WTC11 (cell line): Measurements from ENCODE around the gene ZPBP.

Experiments
- CTCF ChIP-seq: fragments of 200-600 bp; IDR thresholded peaks from 2 replicates; pipeline ENCODE4 v1.8.0; 2022; ENCODE audit warnings: antibody characterized with exemption
- E2F1 ChIP-seq: sonication (generic); formaldehyde crosslinking; IDR thresholded peaks from 2 replicates; pipeline ENCODE4 v1.8.0; 2022; ENCODE audit warnings: mild to moderate bottlenecking, missing genetic modification reagents
- E2F5 ChIP-seq: sonication (generic); formaldehyde crosslinking; IDR thresholded peaks from 2 replicates; pipeline ENCODE4 v1.8.1; 2022; ENCODE audit warnings: mild to moderate bottlenecking, moderate library complexity, missing genetic modification reagents
- ESRRA ChIP-seq: sonication (generic); formaldehyde crosslinking; IDR thresholded peaks from 2 replicates; pipeline ENCODE4 v1.8.1; 2022; ENCODE audit warnings: mild to moderate bottlenecking, missing genetic modification reagents, borderline replicate concordance
- IRF1 ChIP-seq: sonication (generic); formaldehyde crosslinking; IDR thresholded peaks from 2 replicates; pipeline ENCODE4 v1.8.0; 2023; ENCODE audit warnings: missing genetic modification reagents
- MAX ChIP-seq: sonication (generic); formaldehyde crosslinking; IDR thresholded peaks from 2 replicates; pipeline ENCODE4 v1.8.0; 2022; ENCODE audit warnings: mild to moderate bottlenecking, missing genetic modification reagents
- NFE2L1 ChIP-seq: sonication (generic); formaldehyde crosslinking; IDR thresholded peaks from 2 replicates; pipeline ENCODE4 v1.8.1; 2023; ENCODE audit warnings: missing genetic modification reagents
- PREB ChIP-seq: sonication (generic); formaldehyde crosslinking; IDR thresholded peaks from 2 replicates; pipeline ENCODE4 v1.8.1; 2022; ENCODE audit warnings: mild to moderate bottlenecking, missing genetic modification reagents, moderate library complexity, borderline replicate concordance
- RORB ChIP-seq: fragments of 250-450 bp; sonication (Bioruptor Pico); IDR thresholded peaks from 2 replicates; pipeline ENCODE4 v1.9.0; 2021; ENCODE audit warnings: mild to moderate bottlenecking
- SP1 ChIP-seq: sonication (generic); formaldehyde crosslinking; conservative IDR thresholded peaks from 2 replicates; pipeline ENCODE4 v1.8.1; 2022; ENCODE audit warnings: missing genetic modification reagents
- TEAD1 ChIP-seq: sonication (generic); formaldehyde crosslinking; IDR thresholded peaks from 2 replicates; pipeline ENCODE4 v1.8.0; 2022; ENCODE audit warnings: mild to moderate bottlenecking, missing genetic modification reagents
- USF2 ChIP-seq: sonication (generic); formaldehyde crosslinking; IDR thresholded peaks from 2 replicates; pipeline ENCODE4 v1.8.1; 2023; ENCODE audit warnings: mild to moderate bottlenecking, missing genetic modification reagents, moderate library complexity
- ZNF532 ChIP-seq: fragments of 250-450 bp; sonication (Bioruptor Pico); IDR thresholded peaks from 2 replicates; pipeline ENCODE4 v1.9.0; 2021; ENCODE audit warnings: mild to moderate bottlenecking, borderline replicate concordance

- TF ChIP-seq CTCF (no peak), ZNF532 (CRISPR knock-in tag) (no peak), IRF1 (CRISPR knock-in tag) (no peak), E2F5 (CRISPR knock-in tag) (no peak), PREB (CRISPR knock-in tag) (no peak), USF2 (CRISPR knock-in tag) (no peak), E2F1 (no peak), NFE2L1 (no peak), SP1 (CRISPR knock-in tag) (no peak), RORB (no peak), MAX (no peak), ESRRA (CRISPR knock-in tag) (no peak), TEAD1 (CRISPR knock-in tag) (no peak)
Observed at GRCh38 chr7:50073093-50073492, 20.0 kb downstream of the ZPBP start.
